SK-N-SH treated with all-trans-retinoic acid at 6 μM for 48 hours (cell line): ENCODE data around the gene KCNK3.

Experiments used
- ATAC-seq: fragments of 200-7000 bp; cut with Tn5 transposase; 3 replicates; pipeline ENCODE4 v1.9.1; 2020; ENCODE audit warnings: mild to moderate bottlenecking, moderate library complexity
- ARNTL ChIP-seq: fragments of 450-650 bp; formaldehyde crosslinking; IDR thresholded peaks from 2 replicates; pipeline ENCODE4 v1.5.0; 2020; ENCODE audit warnings: low read depth, mild to moderate bottlenecking, moderate library complexity, borderline replicate concordance
- GLIS3 ChIP-seq: fragments of 250-450 bp; sonication (Bioruptor Pico); IDR thresholded peaks from 2 replicates; pipeline ENCODE4 v1.5.0; 2020; ENCODE audit warnings: mild to moderate bottlenecking, moderate library complexity
- PPARA ChIP-seq: fragments of 250-450 bp; sonication (Bioruptor Pico); IDR thresholded peaks from 2 replicates; pipeline ENCODE4 v1.5.0; 2020; ENCODE audit warnings: mild to moderate bottlenecking, borderline replicate concordance
- RARB ChIP-seq: fragments of 250-450 bp; sonication (Bioruptor Pico); IDR thresholded peaks from 2 replicates; pipeline ENCODE4 v1.8.0; 2021; ENCODE audit warnings: mild to moderate bottlenecking, moderate library complexity
- TCF4 ChIP-seq: fragments of 250-450 bp; sonication (Bioruptor Pico); IDR thresholded peaks from 2 replicates; pipeline ENCODE4 v1.8.0; 2021; ENCODE audit warnings: mild to moderate bottlenecking, moderate library complexity, borderline replicate concordance
- TOX ChIP-seq: fragments of 250-450 bp; sonication (Bioruptor Pico); IDR thresholded peaks from 2 replicates; pipeline ENCODE4 v1.8.0; 2021; ENCODE audit warnings: mild to moderate bottlenecking, moderate library complexity, borderline replicate concordance
- TSHZ2 ChIP-seq: fragments of 250-450 bp; sonication (Bioruptor Pico); IDR thresholded peaks from 2 replicates; pipeline ENCODE4 v1.5.0; 2020; ENCODE audit warnings: mild to moderate bottlenecking, moderate library complexity
- ZFP30 ChIP-seq: fragments of 450-650 bp; formaldehyde crosslinking; IDR thresholded peaks from 2 replicates; pipeline ENCODE4 v1.5.0; 2022; ENCODE audit warnings: mild to moderate bottlenecking, moderate library complexity
- ZNF70 ChIP-seq: fragments of 450-650 bp; formaldehyde crosslinking; IDR thresholded peaks from 2 replicates; pipeline ENCODE4 v1.5.0; 2020; ENCODE audit warnings: mild to moderate bottlenecking, moderate library complexity
- TF ChIP-seq, protein P1 (sequence below): fragments of 250-450 bp; sonication (Bioruptor Pico); IDR thresholded peaks from 2 replicates; pipeline ENCODE4 v1.5.1; 2021; ENCODE audit warnings: mild to moderate bottlenecking, moderate library complexity
- TF ChIP-seq, protein P2 (sequence below): fragments of 250-450 bp; sonication (Bioruptor Pico); IDR thresholded peaks from 2 replicates; pipeline ENCODE4 v1.8.0; 2020; ENCODE audit warnings: mild to moderate bottlenecking, moderate library complexity, borderline replicate concordance

The KCNK3 gene

DNA sequence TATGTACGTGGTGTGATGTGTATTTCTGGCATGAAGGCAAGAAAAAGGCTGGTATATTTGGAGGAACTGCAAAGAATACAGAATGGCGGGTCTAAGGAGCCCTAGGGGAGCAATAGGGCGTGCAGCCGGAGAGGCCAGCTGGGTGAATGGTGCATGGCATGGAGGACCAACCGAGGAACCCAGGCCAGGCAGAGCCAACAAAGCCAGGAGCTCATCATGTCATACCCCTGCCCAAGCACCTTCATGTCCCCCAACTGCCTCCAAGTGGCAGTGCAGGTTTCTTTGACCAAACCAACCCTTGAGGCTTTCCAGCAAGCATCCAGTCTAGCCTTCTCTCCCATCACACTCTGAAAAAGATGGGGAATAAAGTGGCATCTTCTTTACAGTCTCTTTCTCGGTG lies 8.9 kb upstream of the KCNK3 start:
- ATAC-seq, result no peak
- TF ChIP-seq TSHZ2 (CRISPR knock-in tag), result no peak

DNA sequence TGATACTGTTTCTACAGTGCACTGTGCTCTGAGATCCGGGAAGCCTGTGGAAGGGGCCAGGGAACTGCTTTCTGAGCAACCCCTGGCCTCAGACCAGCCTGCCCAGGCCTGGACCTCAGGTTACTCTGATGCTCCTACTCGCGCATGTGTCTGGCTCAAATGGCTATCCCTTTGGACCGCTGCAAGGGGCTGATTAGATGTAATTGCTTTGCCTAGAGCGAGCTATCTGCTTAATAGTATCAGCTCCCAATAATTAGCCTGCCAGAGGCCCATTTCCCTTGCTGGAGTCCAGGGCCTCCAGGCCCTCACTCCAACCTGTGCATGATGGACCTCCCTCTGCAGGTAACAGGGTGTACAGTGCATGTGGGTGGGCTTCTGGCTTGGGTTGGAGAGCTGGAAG lies 7.2 kb upstream of the KCNK3 start:
- ATAC-seq, result no peak; the same call in 2 of the 3 replicates
- TF ChIP-seq, protein P1, sequence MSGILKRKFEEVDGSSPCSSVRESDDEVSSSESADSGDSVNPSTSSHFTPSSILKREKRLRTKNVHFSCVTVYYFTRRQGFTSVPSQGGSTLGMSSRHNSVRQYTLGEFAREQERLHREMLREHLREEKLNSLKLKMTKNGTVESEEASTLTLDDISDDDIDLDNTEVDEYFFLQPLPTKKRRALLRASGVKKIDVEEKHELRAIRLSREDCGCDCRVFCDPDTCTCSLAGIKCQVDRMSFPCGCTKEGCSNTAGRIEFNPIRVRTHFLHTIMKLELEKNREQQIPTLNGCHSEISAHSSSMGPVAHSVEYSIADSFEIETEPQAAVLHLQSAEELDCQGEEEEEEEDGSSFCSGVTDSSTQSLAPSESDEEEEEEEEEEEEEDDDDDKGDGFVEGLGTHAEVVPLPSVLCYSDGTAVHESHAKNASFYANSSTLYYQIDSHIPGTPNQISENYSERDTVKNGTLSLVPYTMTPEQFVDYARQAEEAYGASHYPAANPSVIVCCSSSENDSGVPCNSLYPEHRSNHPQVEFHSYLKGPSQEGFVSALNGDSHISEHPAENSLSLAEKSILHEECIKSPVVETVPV (CRISPR knock-in tag), result no peak
- TF ChIP-seq ARNTL (CRISPR knock-in tag), result no peak
- TF ChIP-seq TSHZ2 (CRISPR knock-in tag), result peak; percentile 63; the same call in 1 of the 2 replicates
- TF ChIP-seq TCF4 (CRISPR knock-in tag), result peak; percentile 40; the same call in 1 of the 2 replicates
- TF ChIP-seq, protein P2, sequence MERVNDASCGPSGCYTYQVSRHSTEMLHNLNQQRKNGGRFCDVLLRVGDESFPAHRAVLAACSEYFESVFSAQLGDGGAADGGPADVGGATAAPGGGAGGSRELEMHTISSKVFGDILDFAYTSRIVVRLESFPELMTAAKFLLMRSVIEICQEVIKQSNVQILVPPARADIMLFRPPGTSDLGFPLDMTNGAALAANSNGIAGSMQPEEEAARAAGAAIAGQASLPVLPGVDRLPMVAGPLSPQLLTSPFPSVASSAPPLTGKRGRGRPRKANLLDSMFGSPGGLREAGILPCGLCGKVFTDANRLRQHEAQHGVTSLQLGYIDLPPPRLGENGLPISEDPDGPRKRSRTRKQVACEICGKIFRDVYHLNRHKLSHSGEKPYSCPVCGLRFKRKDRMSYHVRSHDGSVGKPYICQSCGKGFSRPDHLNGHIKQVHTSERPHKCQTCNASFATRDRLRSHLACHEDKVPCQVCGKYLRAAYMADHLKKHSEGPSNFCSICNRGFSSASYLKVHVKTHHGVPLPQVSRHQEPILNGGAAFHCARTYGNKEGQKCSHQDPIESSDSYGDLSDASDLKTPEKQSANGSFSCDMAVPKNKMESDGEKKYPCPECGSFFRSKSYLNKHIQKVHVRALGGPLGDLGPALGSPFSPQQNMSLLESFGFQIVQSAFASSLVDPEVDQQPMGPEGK (CRISPR knock-in tag), result no peak

GRCh38 chr2:26685989-26686839 lies 6.3 kb upstream of the KCNK3 start:
- TF ChIP-seq ARNTL (CRISPR knock-in tag), result no peak
- ATAC-seq, result no peak

DNA sequence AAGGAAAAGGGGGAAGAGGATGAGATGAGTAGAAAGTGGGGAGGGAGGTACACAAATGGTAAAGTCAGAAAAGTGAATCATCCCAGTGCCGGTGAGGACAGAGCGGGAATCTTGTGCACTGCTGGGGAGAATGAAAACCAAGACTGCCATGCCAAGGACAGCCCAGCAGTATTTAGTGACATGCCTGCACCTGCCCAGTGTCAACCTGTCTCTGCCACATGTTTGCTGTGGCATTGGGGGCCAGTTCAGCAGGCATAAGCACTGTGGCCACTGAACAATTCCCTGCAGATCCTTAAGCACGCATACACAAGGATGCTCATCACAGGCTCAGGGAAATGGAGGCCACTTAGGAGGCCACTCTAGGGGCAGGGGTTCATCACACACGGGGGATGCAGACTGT lies 5.2 kb upstream of the KCNK3 start:
- TF ChIP-seq GLIS3 (CRISPR knock-in tag) (no peak), RARB (CRISPR knock-in tag) (no peak), ZFP30 (CRISPR knock-in tag) (no peak), ZNF70 (CRISPR knock-in tag) (no peak), PPARA (no peak), ARNTL (CRISPR knock-in tag) (no peak), TOX (CRISPR knock-in tag) (no peak)
- TF ChIP-seq, protein P2 (CRISPR knock-in tag), result no peak
- TF ChIP-seq, protein P1 (CRISPR knock-in tag), result no peak
- no peak for ATAC-seq
